Measurements from ENCODE around the gene SLC18A2.

SLC18A2 gene

DNA sequence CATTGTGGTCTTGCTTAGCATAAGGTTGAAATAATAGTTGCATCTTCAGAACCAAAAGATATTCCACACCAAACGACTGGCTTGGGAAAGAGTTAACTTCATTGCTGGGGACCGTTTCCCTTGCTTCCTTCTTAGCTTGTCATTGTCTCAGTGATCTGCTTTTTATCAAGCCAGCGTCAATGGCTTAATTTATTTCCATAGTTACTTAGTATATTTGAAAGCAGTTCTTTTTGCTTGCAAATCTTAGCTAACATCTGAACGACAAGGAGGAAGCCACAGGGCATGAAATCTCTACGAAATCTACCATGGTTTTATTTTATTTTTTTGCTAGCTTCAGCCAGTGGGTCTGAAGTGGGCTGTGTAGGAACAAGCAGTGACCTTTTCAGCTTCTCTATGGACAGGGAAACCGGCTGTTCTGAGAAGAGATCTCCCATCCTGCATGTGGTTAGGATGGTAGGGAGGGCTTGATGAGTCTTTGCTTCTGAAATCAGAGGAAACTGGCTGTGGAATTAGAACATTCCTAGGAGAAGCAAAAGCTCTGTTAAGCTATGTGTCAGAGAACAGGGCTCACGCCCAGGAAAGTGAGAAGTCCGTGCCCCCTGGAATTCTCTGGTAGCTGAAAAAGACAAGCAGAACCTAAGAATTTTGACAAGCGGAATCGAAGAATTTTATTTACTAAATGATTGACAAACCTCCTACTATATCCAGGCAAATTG lies 8.0 kb downstream of the SLC18A2 start:
- Histone ChIP-seq H4K20me1 (ENCODE audit: insufficient read depth, low read length) (no peaks in the 10 kb centered on the region), H3K4me2 (ENCODE audit: low read depth, low read length) (no peak overlapping the region), H3K27me3 (replicated peaks; ENCODE audit: insufficient read depth, low read length) (no peaks in the 10 kb centered on the region), H3F3A (ENCODE audit: insufficient read depth, low read length) (no peaks in the 10 kb centered on the region), H2AFZ (ENCODE audit: low read length) (no peak overlapping the region), H3K9me3 (replicated peaks; ENCODE audit: insufficient read depth, low read length) (no peaks in the 10 kb centered on the region), H3K27ac (ENCODE audit: low read length) (no peak overlapping the region), H3K36me3 (replicated peaks; ENCODE audit: insufficient read depth, low read length) (no peaks in the 10 kb centered on the region), H3K4me3 (ENCODE audit: low read length) (no peak overlapping the region), H3K9me2 (replicated peaks; ENCODE audit: insufficient read depth, low read length) (no peaks in the 10 kb centered on the region), H3K79me2 (ENCODE audit: low read length) (no peaks in the 10 kb centered on the region), H3K4me1 (ENCODE audit: low read length) (no peaks in the 10 kb centered on the region), H3K9ac (ENCODE audit: low read length) (no peak overlapping the region)
- TF ChIP-seq EZH2 (optimal IDR thresholded peaks at IDR 0.05; ENCODE audit: low read depth, low read length) (no peak), EZH2phosphoT487 (IDR thresholded peaks at IDR 0.05; ENCODE audit: low read length) (no peak)
- TF ChIP-seq, protein P1, sequence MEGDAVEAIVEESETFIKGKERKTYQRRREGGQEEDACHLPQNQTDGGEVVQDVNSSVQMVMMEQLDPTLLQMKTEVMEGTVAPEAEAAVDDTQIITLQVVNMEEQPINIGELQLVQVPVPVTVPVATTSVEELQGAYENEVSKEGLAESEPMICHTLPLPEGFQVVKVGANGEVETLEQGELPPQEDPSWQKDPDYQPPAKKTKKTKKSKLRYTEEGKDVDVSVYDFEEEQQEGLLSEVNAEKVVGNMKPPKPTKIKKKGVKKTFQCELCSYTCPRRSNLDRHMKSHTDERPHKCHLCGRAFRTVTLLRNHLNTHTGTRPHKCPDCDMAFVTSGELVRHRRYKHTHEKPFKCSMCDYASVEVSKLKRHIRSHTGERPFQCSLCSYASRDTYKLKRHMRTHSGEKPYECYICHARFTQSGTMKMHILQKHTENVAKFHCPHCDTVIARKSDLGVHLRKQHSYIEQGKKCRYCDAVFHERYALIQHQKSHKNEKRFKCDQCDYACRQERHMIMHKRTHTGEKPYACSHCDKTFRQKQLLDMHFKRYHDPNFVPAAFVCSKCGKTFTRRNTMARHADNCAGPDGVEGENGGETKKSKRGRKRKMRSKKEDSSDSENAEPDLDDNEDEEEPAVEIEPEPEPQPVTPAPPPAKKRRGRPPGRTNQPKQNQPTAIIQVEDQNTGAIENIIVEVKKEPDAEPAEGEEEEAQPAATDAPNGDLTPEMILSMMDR (IDR thresholded peaks at IDR 0.05; ENCODE audit: low read length), result no peak
- DNase-seq, result no peak

DNA sequence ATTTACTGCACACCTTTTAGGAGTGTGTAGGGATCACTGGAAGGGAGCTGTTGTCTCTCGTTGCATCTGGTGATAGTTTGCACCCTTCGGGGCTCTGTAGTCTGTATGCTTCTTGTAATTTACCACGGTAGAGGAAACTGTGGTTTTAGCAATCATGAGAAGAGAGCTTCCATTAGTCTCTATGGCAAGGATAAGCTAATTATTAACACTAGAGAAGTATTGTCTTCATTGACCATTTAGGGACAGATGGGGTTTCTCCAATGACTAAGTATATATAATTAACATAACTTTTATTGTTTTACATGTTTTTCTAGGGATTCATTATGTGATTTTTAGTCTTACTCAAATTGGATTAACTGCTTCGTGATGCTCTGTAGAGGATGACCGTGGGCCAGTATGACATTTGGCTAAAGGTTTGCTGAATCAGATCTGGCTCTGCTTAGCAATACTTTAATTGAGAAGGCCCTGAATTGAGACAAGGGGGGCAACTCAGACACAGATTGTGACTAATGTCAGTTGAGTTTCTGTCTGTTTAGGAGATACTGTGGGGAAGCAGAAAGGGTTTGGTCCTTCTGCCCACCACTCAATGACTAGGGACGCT lies 8.7 kb downstream of the SLC18A2 start:
- no peaks in the 10 kb centered on the region for H3F3A ChIP-seq (ENCODE audit: insufficient read depth, low read length)

DNA sequence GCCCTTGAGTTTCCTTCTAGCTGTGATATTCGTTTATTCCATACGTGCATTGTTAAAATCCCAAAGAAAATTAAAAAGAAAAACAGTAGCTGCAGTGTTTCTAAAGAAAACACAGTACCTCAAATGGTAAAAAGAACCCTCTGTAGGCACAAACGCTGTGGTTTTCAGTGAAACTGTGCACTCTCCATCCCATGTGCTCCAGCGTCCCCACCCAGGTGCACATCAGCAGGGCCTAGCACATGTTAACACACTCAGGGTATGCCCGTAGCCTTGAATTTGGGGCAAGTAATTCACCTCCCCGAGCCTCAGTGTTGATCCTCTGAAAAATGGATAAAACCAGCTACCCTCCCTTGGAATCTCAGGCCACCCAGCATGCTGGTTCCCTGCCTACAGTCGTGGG lies 9.5 kb downstream of the SLC18A2 start:
- Histone ChIP-seq H3K9ac (ENCODE audit: low read length) (no peak overlapping the region), H3K4me1 (ENCODE audit: low read length) (no peaks in the 10 kb centered on the region), H3K9me3 (replicated peaks; ENCODE audit: insufficient read depth, low read length) (no peaks in the 10 kb centered on the region), H3K36me3 (replicated peaks; ENCODE audit: insufficient read depth, low read length) (no peaks in the 10 kb centered on the region), H3K4me3 (ENCODE audit: low read length) (no peak overlapping the region), H3K9me2 (replicated peaks; ENCODE audit: insufficient read depth, low read length) (no peaks in the 10 kb centered on the region), H3F3A (ENCODE audit: insufficient read depth, low read length) (no peaks in the 10 kb centered on the region), H3K79me2 (ENCODE audit: low read length) (no peaks in the 10 kb centered on the region), H2AFZ (ENCODE audit: low read length) (no peak overlapping the region), H3K4me2 (ENCODE audit: low read depth, low read length) (no peak overlapping the region), H3K27me3 (replicated peaks; ENCODE audit: insufficient read depth, low read length) (no peaks in the 10 kb centered on the region), H3K27ac (ENCODE audit: low read length) (no peak overlapping the region), H4K20me1 (ENCODE audit: insufficient read depth, low read length) (no peaks in the 10 kb centered on the region)
- TF ChIP-seq, protein P1 (IDR thresholded peaks at IDR 0.05; ENCODE audit: low read length), result no peak
- no peak for TF ChIP-seq EZH2phosphoT487 (IDR thresholded peaks at IDR 0.05; ENCODE audit: low read length)
- no peak for TF ChIP-seq EZH2 (optimal IDR thresholded peaks at IDR 0.05; ENCODE audit: low read depth, low read length)
- DNase-seq, result no peak

More for the DNA sequence above, 8.7 kb downstream of the SLC18A2 start:
- H3K4me1 ChIP-seq (ENCODE audit: low read length), result no peaks in the 10 kb centered on the region
- no peaks in the 10 kb centered on the region for H3K9me2 ChIP-seq (replicated peaks; ENCODE audit: insufficient read depth, low read length)
- no peaks in the 10 kb centered on the region for H3K79me2 ChIP-seq (ENCODE audit: low read length)
- H3K4me2 ChIP-seq (ENCODE audit: low read depth, low read length), result no peak overlapping the region
- no peaks in the 10 kb centered on the region for H4K20me1 ChIP-seq (ENCODE audit: insufficient read depth, low read length)
- H3K27me3 ChIP-seq (replicated peaks; ENCODE audit: insufficient read depth, low read length), result no peaks in the 10 kb centered on the region
- no peaks in the 10 kb centered on the region for H3K9me3 ChIP-seq (replicated peaks; ENCODE audit: insufficient read depth, low read length)
- no peak for TF ChIP-seq EZH2 (optimal IDR thresholded peaks at IDR 0.05; ENCODE audit: low read depth, low read length)
- TF ChIP-seq, protein P1 (IDR thresholded peaks at IDR 0.05; ENCODE audit: low read length), result no peak
- no peak for TF ChIP-seq EZH2phosphoT487 (IDR thresholded peaks at IDR 0.05; ENCODE audit: low read length)
- H3K27ac ChIP-seq (ENCODE audit: low read length), result no peak overlapping the region
- no peak for DNase-seq
- no peak overlapping the region for H3K4me3 ChIP-seq (ENCODE audit: low read length)
- no peak overlapping the region for H2AFZ ChIP-seq (ENCODE audit: low read length)
- no peak overlapping the region for H3K9ac ChIP-seq (ENCODE audit: low read length)
- no peaks in the 10 kb centered on the region for H3K36me3 ChIP-seq (replicated peaks; ENCODE audit: insufficient read depth, low read length)

All from MM.1S (cell line).